Hepatocyte (in vitro differentiated cells): ENCODE measurements around the gene HORMAD2.

Source experiments
- CTCF ChIP-seq: fragments of 200-600 bp; sonication (generic); IDR thresholded peaks from 2 replicates; pipeline ENCODE4 v1.5.1; 2016; ENCODE audit warnings: antibody characterized with exemption, mild to moderate bottlenecking; ENCODE audit not compliant: poor library complexity
- EZH2phosphoT487 ChIP-seq: fragments of 200-600 bp; sonication (generic); IDR thresholded peaks from one replicate; pipeline ENCODE4 v1.6.1; 2018; ENCODE audit warnings: antibody characterized with exemption, mild to moderate bottlenecking, low read depth, moderate library complexity; ENCODE audit not compliant: unreplicated experiment, severe bottlenecking

DNA sequence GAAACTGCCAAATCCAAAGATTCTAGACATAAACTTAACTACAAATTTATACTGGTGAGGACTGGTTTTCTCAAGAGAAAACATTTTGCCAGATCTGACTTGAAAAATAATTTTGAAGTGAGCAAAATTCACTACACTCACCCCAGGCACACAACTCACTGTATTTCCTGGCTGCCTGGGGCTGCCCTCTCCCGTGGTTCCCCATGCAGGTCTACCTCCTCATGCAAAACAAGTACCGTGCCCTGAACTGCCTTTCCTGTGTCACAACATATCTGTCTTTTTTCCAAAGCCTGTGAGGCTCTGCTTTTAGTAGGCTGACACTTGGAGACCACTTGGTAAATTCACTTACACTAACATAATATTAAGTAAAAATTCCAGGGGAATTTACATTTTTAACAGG, 89.9 kb downstream of the HORMAD2 start:
- TF ChIP-seq CTCF: no peak
- no peak for TF ChIP-seq EZH2phosphoT487
